Smooth muscle cell of the brain vasculature (primary cell): ENCODE data around the gene ADARB1.
A peak's percentile ranks its signal among the peaks of the same experiment; 100 is the strongest.
"Not testable (repeated sequence)": the region's sequence is repeated elsewhere in the genome, so short reads cannot be mapped to it uniquely, and the experiment has no call there.

Experiments
- DNase-seq: peaks from one replicate; pipeline ENCODE4 v3.0.0-alpha.2; 2012; ENCODE audit warnings: low read depth, low spot score

ADARB1 gene

GRCh38 chr21:45134279-45135076 is 60.1 kb downstream of the ADARB1 start:
- DNase-seq: no peak

GRCh38 chr21:45135122-45135521 is 60.7 kb downstream of the ADARB1 start:
- no peak for DNase-seq

GRCh38 chr21:45135868-45136267 is 61.5 kb downstream of the ADARB1 start:
- DNase-seq: no peak

GRCh38 chr21:45136500-45136899 is 62.1 kb downstream of the ADARB1 start:
- DNase-seq: no peak

GRCh38 chr21:45136927-45137611 is 62.7 kb downstream of the ADARB1 start:
- peak; percentile 81 for DNase-seq

- DNase-seq: no peak
These were observed 63.2 kb downstream of the ADARB1 start for GRCh38 chr21:45137612-45137937.

GRCh38 chr21:45138199-45139002 is 64.0 kb downstream of the ADARB1 start:
- peak; percentile 50 for DNase-seq

- not testable (repeated sequence) for DNase-seq
These were observed 64.6 kb downstream of the ADARB1 start for GRCh38 chr21:45139003-45139360.

- no peak for DNase-seq
These were observed 65.1 kb downstream of the ADARB1 start for GRCh38 chr21:45139473-45139872.

- DNase-seq: peak; percentile 80
These were observed 66.1 kb downstream of the ADARB1 start for GRCh38 chr21:45140346-45140940.

- not testable (repeated sequence) for DNase-seq
These were observed 66.6 kb downstream of the ADARB1 start for GRCh38 chr21:45140944-45141343.

GRCh38 chr21:45141507-45141906 is 67.1 kb downstream of the ADARB1 start:
- DNase-seq: no peak

- peak; percentile 76 for DNase-seq
These were observed 68.3 kb downstream of the ADARB1 start for GRCh38 chr21:45142469-45143308.

- DNase-seq: no peak
These were observed 69.5 kb downstream of the ADARB1 start for GRCh38 chr21:45143855-45144254.

- DNase-seq: no peak
These were observed 70.8 kb downstream of the ADARB1 start for GRCh38 chr21:45145146-45145545.

GRCh38 chr21:45145846-45146245 is 71.5 kb downstream of the ADARB1 start:
- DNase-seq: not testable (repeated sequence)

- DNase-seq: no peak
These were observed 71.9 kb downstream of the ADARB1 start for GRCh38 chr21:45146306-45146705.

GRCh38 chr21:45146801-45147200 is 72.4 kb downstream of the ADARB1 start:
- no peak for DNase-seq

GRCh38 chr21:45147473-45148315 is 73.3 kb downstream of the ADARB1 start:
- DNase-seq: no peak

- no peak for DNase-seq
These were observed 74.1 kb downstream of the ADARB1 start for GRCh38 chr21:45148316-45148990.
